ENCODE measurements around the gene TPM4. TPM values are rescaled to one million over a fixed set of nuclear protein-coding genes. Genes with fewer than 3 reads are reported as not detected.

TPM4 gene
- total and polyA plus RNA-seq, 2 of the 13 experiments (the other 11 are each of a cell fraction or from before 2014, with no cell fraction given) = 180 to 188 TPM

DNA sequence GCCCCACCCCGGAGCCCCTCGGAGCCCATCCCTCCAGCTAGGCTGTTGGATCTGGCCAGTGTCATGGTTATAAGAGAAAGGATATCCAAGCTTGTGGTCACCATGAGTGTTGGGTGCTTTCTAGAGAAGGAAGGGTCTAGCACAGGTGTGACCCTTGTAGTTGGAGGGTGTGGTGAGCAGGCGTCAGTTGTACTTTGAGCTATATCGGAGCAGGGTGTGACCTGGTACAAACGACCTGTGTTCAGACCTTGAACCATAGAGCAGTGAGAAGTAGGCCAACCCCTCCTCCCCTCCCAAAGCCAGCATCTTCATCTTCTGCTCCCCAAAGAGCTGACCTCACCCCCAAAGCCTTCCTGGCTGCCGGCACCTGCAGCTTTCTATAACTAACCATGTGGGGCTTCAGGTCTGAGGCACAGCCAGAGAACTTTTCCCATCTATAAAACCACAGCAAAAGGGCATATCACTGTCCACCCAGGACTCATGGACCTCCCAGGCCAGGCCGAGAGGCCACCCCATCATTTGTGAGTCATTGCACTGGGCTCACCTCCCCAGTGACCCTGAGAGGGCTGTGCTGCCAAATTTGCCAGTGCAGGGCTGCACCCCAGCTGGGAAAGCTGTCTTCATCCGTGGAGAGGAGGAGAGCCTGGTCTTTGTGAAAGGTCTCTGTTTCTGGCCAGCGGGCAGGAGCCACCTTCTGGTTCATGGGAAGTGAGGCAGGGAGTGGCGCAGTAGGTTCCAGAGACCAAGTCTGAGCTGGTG, 49.6 kb downstream of the TPM4 start:
- Histone ChIP-seq H4K20me1 (ENCODE audit: insufficient read depth, low read length) (0 out of 2 replicates have a peak, but pooled peaks cover 2% of the 10 kb centered on the region), H3K27ac (ENCODE audit: extremely low read length, insufficient read depth, low read length) (no peak overlapping the region), H3K36me3 (replicated peaks in 1 of 2; ENCODE audit: control insufficient read depth in 1 of 2, insufficient read depth in 2 of 2, low read length in 2 of 2) (peaks cover 45 to 86% of the 10 kb centered on the region in 2 experiments; a peak in 4 of 5 replicates), H2AFZ (ENCODE audit: low read length) (no peak overlapping the region), H3K79me2 (ENCODE audit: insufficient read depth, low read length) (no peaks in the 10 kb centered on the region), H3K9me3 (ENCODE audit: low read length) (no peaks in the 10 kb centered on the region), H3K27me3 (ENCODE audit: control insufficient read depth in 1 of 2, insufficient read depth in 2 of 2, low read length in 2 of 2) (no peaks in the 10 kb centered on the region), H3K4me1 (ENCODE audit: insufficient read depth, low read length) (no peaks in the 10 kb centered on the region), H3K9ac (ENCODE audit: insufficient read depth, low read depth, low read length) (no peak overlapping the region), H3K4me2 (ENCODE audit: low read depth, low read length) (no peak overlapping the region), H3K4me3 (replicated peaks in 1 of 3; ENCODE audit: insufficient read depth in 1 of 3, low read depth in 2 of 3, low read length in 3 of 3) (no peak overlapping the region)
- WGBS (ENCODE audit: low lambda C conversion rate) = 85% methylated on average over 7 of the region's 10 CpGs
- ChIA-PET POLR2A (no interaction called here), CTCF (ENCODE audit: low intra/inter-chr PET ratio, low total read pairs) (no interaction called here)
- no TSS peak for BruUV-seq (replicated peaks)
- intact Hi-C loops (cut with micrococcal nuclease; ENCODE audit: unreplicated experiment) (no loop called here), in situ Hi-C loops (cut with HindIII; ENCODE audit: extremely low pct_ligation_motif_present, low pct_unique_long_range_greater_than_20kb) (no loop called here)
- FAIRE-seq (no peak), DNase-seq (ENCODE audit: low spot score) (no peak), ATAC-seq (no peak)
- TF ChIP-seq ZBTB21 (CRISPR knock-in tag; IDR thresholded peaks at IDR 0.05) = no peak
- TF ChIP-seq IRF2 (CRISPR knock-in tag; IDR thresholded peaks at IDR 0.05) = no peak
- no peak for TF ChIP-seq ZNF570 (CRISPR knock-in tag; IDR thresholded peaks at IDR 0.05; ENCODE audit: borderline replicate concordance)
- no peak for TF ChIP-seq KDM1A (CRISPR knock-in tag; IDR thresholded peaks at IDR 0.05)
- no peak for TF ChIP-seq RXRA (CRISPR knock-in tag; IDR thresholded peaks at IDR 0.05)
- TF ChIP-seq YEATS2 (CRISPR knock-in tag; IDR thresholded peaks at IDR 0.05; ENCODE audit: borderline replicate concordance) = no peak
- TF ChIP-seq GTF3A (CRISPR knock-in tag; conservative IDR thresholded peaks at IDR 0.05) = no peak
- no peak for TF ChIP-seq RXRB (CRISPR knock-in tag; IDR thresholded peaks at IDR 0.05; ENCODE audit: borderline replicate concordance)
- TF ChIP-seq ZNF160 (CRISPR knock-in tag; IDR thresholded peaks at IDR 0.05) = no peak
- no peak for TF ChIP-seq TOE1 (CRISPR knock-in tag; IDR thresholded peaks at IDR 0.05)
- TF ChIP-seq ZNF329 (CRISPR knock-in tag; IDR thresholded peaks at IDR 0.05; ENCODE audit: low read depth) = no peak
- TF ChIP-seq ZNF569 (CRISPR knock-in tag; IDR thresholded peaks at IDR 0.05; ENCODE audit: borderline replicate concordance) = no peak
- TF ChIP-seq ZNF382 (CRISPR knock-in tag; IDR thresholded peaks at IDR 0.05; ENCODE audit: borderline replicate concordance) = no peak
- TF ChIP-seq HOXA7 (CRISPR knock-in tag; IDR thresholded peaks at IDR 0.05) = no peak
- no peak for TF ChIP-seq AHR (CRISPR knock-in tag; IDR thresholded peaks at IDR 0.05)
- no peak for TF ChIP-seq ZNF263 (CRISPR knock-in tag; IDR thresholded peaks at IDR 0.05)
- TF ChIP-seq, protein P1, sequence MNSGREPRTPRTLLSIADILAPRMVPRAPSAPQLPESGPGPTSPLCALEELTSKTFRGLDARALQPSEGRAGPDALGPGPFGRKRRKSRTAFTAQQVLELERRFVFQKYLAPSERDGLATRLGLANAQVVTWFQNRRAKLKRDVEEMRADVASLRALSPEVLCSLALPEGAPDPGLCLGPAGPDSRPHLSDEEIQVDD (CRISPR knock-in tag; IDR thresholded peaks at IDR 0.05; ENCODE audit: borderline replicate concordance) = no peak
- TF ChIP-seq, protein P2, sequence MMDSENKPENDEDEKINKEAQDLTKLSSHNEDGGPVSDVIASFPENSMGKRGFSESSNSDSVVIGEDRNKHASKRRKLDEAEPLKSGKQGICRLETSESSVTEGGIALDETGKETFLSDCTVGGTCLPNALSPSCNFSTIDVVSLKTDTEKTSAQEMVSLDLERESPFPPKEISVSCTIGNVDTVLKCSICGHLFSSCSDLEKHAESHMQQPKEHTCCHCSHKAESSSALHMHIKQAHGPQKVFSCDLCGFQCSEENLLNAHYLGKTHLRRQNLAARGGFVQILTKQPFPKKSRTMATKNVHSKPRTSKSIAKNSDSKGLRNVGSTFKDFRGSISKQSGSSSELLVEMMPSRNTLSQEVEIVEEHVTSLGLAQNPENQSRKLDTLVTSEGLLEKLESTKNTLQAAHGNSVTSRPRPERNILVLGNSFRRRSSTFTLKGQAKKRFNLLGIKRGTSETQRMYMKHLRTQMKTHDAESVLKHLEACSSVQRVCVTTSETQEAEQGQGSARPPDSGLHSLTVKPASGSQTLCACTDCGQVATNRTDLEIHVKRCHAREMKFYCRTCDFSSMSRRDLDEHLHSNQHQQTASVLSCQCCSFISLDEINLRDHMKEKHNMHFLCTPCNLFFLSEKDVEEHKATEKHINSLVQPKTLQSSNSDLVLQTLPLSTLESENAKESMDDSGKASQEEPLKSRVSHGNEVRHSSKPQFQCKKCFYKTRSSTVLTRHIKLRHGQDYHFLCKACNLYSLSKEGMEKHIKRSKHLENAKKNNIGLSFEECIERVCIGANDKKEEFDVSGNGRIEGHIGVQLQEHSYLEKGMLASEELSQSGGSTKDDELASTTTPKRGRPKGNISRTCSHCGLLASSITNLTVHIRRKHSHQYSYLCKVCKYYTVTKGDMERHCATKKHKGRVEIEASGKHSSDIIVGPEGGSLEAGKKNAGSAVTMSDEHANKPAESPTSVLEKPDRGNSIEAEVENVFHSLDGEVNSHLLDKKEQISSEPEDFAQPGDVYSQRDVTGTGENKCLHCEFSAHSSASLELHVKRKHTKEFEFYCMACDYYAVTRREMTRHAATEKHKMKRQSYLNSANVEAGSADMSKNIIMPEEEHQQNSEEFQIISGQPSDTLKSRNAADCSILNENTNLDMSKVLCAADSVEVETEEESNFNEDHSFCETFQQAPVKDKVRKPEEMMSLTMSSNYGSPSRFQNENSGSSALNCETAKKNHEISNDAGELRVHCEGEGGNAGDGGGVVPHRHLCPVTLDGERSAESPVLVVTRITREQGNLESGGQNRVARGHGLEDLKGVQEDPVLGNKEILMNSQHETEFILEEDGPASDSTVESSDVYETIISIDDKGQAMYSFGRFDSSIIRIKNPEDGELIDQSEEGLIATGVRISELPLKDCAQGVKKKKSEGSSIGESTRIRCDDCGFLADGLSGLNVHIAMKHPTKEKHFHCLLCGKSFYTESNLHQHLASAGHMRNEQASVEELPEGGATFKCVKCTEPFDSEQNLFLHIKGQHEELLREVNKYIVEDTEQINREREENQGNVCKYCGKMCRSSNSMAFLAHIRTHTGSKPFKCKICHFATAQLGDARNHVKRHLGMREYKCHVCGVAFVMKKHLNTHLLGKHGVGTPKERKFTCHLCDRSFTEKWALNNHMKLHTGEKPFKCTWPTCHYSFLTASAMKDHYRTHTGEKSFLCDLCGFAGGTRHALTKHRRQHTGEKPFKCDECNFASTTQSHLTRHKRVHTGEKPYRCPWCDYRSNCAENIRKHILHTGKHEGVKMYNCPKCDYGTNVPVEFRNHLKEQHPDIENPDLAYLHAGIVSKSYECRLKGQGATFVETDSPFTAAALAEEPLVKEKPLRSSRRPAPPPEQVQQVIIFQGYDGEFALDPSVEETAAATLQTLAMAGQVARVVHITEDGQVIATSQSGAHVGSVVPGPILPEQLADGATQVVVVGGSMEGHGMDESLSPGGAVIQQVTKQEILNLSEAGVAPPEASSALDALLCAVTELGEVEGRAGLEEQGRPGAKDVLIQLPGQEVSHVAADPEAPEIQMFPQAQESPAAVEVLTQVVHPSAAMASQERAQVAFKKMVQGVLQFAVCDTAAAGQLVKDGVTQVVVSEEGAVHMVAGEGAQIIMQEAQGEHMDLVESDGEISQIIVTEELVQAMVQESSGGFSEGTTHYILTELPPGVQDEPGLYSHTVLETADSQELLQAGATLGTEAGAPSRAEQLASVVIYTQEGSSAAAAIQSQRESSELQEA (CRISPR knock-in tag; IDR thresholded peaks at IDR 0.05; ENCODE audit: not compliant biosample characterization) = no peak

Data from HepG2 (cell line).